GM12864 (cell line): Measurements from ENCODE around the gene LCA5.

Experiments used
- DNase-seq: peaks from one replicate; pipeline ENCODE4 v3.0.0-alpha.2; 2011; ENCODE audit warnings: low read depth
- H3K4me3 ChIP-seq: 2 replicates; pipeline ENCODE4 v1.5.1; 2011; ENCODE audit warnings: mild to moderate bottlenecking, low read depth, low read length, control low read depth
- TF ChIP-seq, protein P1 (sequence below): IDR thresholded peaks from 2 replicates; pipeline ENCODE4 v1.5.1; 2011; ENCODE audit warnings: low read depth, mild to moderate bottlenecking, moderate library complexity, low read length, control low read depth, inconsistent platforms; ENCODE audit errors: missing control alignments

LCA5 gene

GRCh38 chr6:79520534-79520933 is 16.7 kb downstream of the LCA5 start:
- TF ChIP-seq, protein P1, sequence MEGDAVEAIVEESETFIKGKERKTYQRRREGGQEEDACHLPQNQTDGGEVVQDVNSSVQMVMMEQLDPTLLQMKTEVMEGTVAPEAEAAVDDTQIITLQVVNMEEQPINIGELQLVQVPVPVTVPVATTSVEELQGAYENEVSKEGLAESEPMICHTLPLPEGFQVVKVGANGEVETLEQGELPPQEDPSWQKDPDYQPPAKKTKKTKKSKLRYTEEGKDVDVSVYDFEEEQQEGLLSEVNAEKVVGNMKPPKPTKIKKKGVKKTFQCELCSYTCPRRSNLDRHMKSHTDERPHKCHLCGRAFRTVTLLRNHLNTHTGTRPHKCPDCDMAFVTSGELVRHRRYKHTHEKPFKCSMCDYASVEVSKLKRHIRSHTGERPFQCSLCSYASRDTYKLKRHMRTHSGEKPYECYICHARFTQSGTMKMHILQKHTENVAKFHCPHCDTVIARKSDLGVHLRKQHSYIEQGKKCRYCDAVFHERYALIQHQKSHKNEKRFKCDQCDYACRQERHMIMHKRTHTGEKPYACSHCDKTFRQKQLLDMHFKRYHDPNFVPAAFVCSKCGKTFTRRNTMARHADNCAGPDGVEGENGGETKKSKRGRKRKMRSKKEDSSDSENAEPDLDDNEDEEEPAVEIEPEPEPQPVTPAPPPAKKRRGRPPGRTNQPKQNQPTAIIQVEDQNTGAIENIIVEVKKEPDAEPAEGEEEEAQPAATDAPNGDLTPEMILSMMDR, result no peak
- no peak overlapping the region for H3K4me3 ChIP-seq
- no peak for DNase-seq

GRCh38 chr6:79518842-79519241 is 18.4 kb downstream of the LCA5 start:
- TF ChIP-seq, protein P1, result no peak

DNA sequence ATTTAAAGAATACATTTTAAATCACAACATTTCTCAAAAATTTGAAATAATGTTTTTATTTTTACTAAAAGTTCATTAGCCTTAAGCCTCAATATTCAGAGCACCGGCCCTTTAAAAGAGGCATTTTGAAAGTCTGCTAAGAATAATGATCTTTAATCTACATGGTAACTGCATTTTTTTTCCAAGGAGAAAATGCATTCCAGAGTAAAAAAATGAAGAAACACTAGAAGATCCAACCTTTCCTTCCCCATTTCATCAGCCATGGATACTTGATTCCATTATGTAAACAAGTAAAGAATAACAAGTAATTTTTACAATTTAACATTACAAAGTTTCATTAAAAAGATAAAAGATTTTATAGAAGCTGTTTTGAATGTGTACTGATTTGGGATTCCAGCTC is 21.8 kb downstream of the LCA5 start:
- DNase-seq, result no peak
- no peak overlapping the region for H3K4me3 ChIP-seq
- TF ChIP-seq, protein P1, result no peak

More at GRCh38 chr6:79518842-79519241, 18.4 kb downstream of the LCA5 start:
- DNase-seq, result no peak
- H3K4me3 ChIP-seq, result no peak overlapping the region

DNA sequence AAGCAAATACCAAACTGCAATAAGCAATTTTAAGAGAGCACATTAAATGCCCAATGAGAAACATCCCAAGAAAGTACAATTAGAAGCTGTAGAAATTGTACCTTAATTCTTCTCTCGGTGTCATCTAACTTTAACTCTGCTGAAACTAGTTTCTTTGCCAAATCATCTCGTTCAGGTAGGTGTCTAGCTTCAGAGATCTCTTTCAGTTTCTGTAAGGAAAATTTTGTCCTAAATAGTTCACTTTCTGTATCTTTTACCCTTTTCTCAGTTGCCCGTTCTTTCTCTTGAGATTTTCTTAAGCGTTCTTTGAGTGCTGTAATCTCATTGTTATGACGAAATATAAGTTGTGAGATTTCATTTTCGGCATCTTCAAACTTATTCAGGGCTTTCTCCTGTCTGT is 24.1 kb downstream of the LCA5 start:
- no peak for DNase-seq
- TF ChIP-seq, protein P1, result no peak
- no peak overlapping the region for H3K4me3 ChIP-seq

- H3K4me3 ChIP-seq, result no peak overlapping the region
- DNase-seq, result no peak
- TF ChIP-seq, protein P1, result no peak
Measured at GRCh38 chr6:79512014-79512413, 25.2 kb downstream of the LCA5 start.

GRCh38 chr6:79510707-79511106 is 26.5 kb downstream of the LCA5 start:
- no peak for DNase-seq

GRCh38 chr6:79506251-79506650 is 31.0 kb downstream of the LCA5 start:
- no peak for DNase-seq

More at GRCh38 chr6:79510707-79511106, 26.5 kb downstream of the LCA5 start:
- no peak overlapping the region for H3K4me3 ChIP-seq
- TF ChIP-seq, protein P1, result no peak

More at GRCh38 chr6:79506251-79506650, 31.0 kb downstream of the LCA5 start:
- no peak overlapping the region for H3K4me3 ChIP-seq
- TF ChIP-seq, protein P1, result no peak
